AG09319 (cell line): ENCODE results near the gene WSB2.
"Not testable (repeated sequence)": the region's sequence is repeated elsewhere in the genome, so short reads cannot be mapped to it uniquely, and the experiment has no call there.

Experiments
- DNase-seq: peaks from one replicate; pipeline ENCODE4 v3.0.0-alpha.2; 2010; ENCODE audit warnings: low read depth; ENCODE audit errors: extremely low read depth
- TF ChIP-seq, protein P1 (sequence below): IDR thresholded peaks from 2 replicates; pipeline ENCODE4 v1.5.1; 2011; ENCODE audit warnings: low read depth, mild to moderate bottlenecking, inconsistent platforms, low read length, moderate library complexity

Gene WSB2

DNA sequence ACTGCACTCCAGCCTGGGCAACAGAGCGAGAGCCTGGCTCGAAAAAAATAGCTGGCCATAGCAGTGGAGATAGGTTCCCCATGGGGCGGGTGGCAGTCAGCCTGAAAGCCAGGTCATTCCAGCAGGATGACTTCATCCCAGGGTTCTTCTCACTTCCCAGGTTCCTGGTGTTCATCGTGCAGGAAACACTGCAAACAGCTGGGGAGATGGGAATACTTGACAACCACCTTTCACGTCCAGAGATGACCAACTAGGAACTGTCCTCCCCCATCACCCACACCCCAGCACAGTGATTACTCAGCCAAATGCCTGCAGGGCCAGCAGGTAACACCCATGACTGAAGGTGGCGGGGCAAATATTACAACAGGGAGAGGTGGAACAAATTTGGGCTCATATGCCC is 41.1 kb upstream of the WSB2 start:
- TF ChIP-seq, protein P1, sequence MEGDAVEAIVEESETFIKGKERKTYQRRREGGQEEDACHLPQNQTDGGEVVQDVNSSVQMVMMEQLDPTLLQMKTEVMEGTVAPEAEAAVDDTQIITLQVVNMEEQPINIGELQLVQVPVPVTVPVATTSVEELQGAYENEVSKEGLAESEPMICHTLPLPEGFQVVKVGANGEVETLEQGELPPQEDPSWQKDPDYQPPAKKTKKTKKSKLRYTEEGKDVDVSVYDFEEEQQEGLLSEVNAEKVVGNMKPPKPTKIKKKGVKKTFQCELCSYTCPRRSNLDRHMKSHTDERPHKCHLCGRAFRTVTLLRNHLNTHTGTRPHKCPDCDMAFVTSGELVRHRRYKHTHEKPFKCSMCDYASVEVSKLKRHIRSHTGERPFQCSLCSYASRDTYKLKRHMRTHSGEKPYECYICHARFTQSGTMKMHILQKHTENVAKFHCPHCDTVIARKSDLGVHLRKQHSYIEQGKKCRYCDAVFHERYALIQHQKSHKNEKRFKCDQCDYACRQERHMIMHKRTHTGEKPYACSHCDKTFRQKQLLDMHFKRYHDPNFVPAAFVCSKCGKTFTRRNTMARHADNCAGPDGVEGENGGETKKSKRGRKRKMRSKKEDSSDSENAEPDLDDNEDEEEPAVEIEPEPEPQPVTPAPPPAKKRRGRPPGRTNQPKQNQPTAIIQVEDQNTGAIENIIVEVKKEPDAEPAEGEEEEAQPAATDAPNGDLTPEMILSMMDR, result no peak
- DNase-seq, result no peak

DNA sequence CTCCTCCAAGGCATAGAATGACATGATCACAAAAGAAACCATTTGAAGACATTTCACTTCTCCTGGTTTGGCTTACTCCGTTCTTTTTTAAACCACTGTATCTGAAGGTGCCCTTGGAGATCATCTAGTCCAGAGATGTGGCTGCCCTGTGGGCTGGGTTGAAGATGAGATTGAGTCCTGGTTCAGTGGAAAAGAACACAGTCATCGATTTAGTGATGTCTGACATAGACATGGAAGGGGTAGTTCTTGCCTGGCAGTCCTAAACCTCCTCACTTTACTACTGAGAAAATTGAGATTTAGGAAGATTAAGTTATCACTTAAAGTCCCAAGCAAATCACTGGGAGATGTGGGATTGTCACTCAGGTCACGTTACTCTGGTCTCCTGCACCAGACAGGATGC is 40.1 kb upstream of the WSB2 start:
- TF ChIP-seq, protein P1, result no peak
- no peak for DNase-seq

DNA sequence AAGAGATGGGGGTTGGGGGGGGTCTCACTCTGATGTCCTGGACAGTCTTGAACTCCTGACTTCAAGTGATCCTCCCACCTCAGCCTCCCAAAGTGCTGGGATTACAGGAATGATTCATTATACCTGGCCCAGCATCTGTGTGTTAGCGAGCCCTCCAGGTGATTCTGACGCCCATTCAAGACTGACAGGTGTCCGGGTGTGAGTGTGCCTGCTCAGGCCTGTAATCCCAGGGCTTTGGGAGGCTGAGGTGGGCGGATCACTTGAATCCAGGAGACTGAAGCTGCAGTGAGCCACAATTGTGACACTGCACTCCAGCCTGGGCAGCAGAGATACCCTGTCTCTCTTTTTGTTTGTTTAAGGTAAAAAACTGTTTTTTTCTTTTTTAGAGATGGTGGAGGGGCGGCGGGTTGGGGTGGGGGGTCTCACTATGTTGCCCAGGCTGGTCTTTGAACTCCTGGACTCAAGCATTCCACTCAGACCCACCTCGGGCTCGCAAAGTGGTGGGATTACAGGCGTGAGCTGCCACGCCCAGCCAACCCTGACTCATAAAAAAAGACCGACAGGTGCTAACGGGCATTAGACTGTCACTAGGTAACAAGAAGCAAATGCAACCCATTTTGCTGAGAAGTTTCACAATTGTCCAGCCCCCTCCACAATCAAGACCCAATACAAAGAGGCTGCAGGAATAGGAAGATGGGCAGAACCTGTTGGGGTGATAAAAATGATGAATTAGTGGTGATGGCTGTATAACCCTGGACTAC is 38.1 kb upstream of the WSB2 start:
- DNase-seq, result no peak
- TF ChIP-seq, protein P1, result no peak

DNA sequence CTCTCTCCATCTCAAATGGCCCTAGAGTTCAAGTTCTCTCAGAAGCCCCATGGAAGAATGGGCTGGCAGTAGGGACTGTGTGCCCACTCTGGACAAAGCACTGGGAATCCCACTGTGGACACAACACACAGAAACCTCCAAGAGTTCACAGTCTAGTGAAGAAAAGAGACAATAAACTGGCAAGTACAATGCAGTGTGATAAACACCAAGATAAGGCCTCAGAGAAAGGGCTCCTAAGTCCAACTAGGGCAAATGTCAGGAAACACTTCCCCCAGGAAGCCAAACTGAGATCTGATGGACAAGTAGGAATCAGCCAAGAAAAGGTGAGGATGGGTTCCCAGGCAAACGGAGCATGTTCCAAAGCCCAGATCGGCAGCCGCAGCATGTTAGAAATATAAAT is 37.4 kb upstream of the WSB2 start:
- no peak for DNase-seq
- TF ChIP-seq, protein P1, result no peak

DNA sequence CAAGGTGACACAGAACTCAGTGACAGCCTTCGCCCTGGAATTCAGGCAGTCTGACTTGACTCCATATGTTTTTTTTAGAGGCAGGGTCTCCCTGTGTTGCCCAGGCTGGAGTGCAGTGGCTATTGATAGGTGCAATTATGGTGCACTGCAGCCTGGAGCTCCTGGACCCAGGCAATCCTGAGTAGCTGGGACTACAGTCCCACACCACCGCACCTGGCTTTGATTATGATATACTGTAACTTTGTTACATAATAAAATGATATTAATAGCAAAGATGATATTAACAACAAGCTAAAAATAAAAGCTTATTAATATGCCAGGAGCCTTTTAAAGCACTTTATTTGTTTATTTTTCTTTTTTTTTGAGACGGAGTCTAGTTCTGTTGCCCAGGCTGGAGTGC is 33.1 kb upstream of the WSB2 start:
- TF ChIP-seq, protein P1, result no peak
- no peak for DNase-seq

DNA sequence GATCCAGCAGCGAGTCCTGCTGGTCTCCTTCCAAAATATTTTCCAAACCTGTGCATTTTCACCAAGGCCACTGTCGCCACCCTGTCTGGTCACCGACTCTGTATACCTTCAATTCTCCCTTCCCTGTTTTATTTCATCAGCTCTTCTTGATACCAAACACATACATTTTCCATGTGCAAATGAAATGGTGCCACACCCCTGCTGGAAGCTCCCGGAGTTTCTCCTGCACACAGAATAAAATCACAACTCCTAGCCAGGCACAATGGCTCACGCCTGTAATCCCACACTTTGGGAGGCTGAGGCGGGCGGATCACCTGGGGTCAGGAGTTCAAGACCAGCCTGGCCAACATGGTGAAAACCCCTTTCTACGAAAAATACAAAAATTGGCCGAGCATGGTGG is 28.8 kb upstream of the WSB2 start:
- TF ChIP-seq, protein P1, result no peak
- DNase-seq, result no peak

DNA sequence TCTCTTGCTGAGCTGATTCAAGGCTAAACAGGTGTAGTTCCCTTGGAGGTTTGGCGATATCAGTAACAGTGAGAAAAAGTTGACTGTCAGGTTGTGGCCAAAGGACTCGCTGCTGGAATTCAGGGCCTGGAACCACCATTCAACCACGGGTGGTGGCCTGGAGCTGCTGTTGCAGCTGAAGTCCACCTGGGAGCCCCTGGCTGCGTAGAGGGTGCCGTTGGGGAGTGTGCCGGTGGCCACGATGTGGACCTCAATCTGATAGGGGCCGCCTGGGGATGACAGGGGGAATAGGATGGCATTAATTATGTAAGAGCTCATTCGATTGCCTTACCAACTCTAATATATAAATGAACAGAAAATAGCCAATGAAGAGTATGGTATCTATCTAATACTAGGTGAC is 21.2 kb upstream of the WSB2 start:
- no peak for DNase-seq
- TF ChIP-seq, protein P1, result no peak

DNA sequence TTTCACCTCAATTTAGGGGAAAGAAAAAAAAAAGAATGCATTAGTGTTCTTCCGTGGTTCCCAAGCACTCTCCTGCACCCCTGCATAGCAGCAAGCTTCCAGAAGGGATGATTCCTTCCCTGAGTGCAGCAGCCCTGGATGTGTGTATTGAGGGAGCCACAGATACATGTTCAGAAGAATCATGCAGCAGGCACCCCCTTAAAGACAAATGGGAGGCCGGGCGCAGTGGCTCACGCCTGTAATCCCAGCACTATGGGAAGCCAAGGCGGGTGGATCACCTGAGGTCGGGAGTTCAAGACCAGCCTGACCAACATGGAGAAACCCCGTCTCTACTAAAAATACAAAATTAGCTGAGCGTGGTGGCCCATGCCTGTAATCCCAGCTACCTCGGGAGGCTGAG is 20.5 kb upstream of the WSB2 start:
- DNase-seq, result not testable (repeated sequence)
